Dedifferentiated amniotic fluid mesenchymal stem cell (primary cell): ENCODE results near the gene TOR1A.
A peak's percentile ranks its signal among the peaks of the same experiment; 100 is the strongest.
"Not testable (repeated sequence)": the region's sequence is repeated elsewhere in the genome, so short reads cannot be mapped to it uniquely, and the experiment has no call there.

Experiments
- DNase-seq: peaks from one replicate; pipeline ENCODE4 v3.0.0-alpha.2; 2016; ENCODE audit errors: extremely low spot score

Gene TOR1A

DNA sequence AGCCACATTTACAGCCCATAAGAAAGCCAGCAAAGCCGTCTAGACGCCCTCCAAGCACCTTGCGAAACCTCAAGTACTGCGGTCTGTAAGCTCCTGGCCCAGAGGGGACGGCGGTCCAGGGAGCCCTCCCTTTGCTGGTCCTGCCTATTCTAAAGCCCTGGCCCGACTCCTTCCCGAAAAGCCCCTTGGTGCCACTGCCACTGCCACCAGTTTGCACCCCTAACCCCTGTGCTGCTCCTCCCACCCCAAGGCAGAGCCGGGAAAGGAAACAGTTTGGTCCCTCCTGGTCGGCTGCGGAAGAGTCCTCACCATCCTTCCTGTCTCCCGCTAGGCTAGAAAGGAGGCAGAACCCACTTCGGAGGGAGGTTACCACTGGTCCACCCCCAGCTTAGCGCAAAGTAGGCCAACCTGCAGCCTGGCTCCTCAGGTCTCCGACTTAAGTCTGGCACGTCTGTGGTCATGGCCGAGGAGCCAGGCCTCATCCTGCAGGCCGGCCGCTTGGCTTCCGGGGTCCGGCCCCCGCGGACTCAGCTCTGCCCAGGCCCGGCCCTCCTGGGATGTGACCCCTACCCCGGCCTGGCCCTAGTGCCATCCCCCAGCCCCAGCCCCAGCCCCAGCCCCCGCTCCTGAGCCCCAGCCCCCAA is 916 bp downstream of the TOR1A start:
- no peak for DNase-seq

DNA sequence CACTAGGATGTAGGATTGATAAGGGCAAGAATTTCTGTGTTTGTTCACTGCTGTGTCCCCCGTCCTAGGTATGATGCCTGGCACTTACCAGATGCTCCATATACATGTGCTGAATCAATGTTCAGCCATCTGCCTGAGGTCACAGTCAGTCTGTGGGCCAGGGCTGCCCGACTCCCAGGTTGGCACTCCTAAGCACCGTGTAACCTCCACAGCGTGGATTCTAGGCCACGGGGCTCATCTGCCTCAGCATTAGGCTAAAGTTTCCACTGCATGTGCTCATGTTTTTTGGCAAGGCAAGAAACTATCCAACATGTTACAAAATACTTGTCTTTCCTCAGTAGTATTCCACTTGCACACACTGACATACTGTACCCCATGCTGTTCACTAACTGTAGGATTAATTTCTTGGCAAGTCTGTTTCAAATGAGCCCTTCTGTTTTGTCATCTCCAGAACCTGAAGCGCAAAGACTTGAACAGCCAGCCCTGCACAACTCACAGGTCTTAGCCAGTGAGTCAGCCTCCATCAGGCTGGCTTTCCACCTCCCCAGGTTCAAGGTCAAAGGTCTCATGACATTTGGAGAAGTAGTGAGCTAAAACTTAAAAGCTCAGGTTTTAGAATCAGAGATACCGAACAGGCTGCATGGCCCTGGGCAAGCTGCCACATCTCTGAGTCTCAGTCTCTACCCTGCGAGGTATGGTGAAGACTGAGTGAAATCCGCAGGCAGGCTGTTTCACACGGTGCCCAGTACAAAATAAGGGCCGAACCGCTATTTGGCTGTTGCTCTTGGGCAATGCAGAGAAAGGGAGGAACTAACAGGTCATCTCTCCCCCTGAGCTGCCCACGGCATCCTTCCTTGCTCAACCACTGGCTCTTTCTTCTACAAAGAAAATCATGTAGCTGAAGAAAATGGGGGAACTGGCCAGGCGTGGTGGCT is 7.2 kb downstream of the TOR1A start:
- DNase-seq, result no peak

DNA sequence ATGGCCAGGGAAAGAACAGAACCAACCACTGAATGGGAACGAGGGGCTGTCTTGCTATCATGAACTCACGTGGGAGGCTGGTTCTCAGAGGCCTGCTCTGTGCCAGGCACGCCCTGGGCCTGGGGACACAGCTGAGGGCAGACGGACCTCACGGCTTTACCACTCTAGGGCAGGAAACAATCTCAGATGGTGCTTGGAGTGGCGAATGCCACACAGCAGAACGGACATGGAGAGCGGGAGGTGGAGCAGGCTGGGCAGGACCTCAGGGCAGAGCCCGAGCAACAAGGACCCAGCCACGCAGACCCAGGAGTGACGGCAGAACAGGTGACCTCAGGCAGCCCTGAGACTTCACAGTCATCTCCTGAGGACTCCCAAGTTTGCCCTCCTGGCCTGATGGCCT is 8.7 kb downstream of the TOR1A start:
- DNase-seq, result no peak

DNA sequence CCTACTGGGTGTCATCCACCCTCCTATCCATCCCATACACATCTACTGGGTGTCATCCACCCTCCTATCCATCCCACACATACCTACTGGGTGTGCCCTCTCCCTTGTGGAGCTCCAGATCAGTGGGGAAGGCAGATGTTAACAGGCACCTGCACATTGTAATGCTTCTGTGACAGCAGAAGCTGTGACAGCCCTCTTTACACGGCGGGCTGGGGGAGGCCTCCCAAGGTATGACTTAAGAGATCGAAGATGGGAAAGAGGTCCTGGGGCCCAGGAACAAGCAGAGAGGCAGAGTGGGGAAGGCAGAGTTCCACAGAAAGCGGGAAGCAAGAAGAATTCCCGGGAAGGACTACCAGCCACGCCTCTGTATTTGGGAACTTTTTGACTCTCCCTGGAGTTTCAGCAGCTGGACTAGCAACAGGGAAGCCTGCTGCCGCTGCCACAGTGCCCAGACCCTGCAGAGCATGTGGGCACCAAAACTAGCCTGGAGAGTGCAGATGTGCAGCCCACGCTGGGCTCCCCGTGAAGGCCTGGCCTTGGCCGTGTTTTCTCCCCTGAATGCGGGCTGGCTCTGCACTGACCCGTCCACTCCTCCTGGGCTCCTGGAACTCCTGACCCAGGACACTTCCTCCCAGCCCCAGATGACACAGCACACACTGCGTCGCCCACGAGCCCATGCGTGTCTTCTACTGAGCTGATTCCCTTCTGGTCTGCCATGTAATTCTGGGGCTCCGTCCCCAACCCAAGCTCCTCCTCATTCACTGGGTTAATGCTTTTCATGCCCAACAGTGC is 9.3 kb downstream of the TOR1A start:
- no peak for DNase-seq

- no peak for DNase-seq
Measured at GRCh38 chr9:129813661-129814060, 10.3 kb downstream of the TOR1A start.

DNA sequence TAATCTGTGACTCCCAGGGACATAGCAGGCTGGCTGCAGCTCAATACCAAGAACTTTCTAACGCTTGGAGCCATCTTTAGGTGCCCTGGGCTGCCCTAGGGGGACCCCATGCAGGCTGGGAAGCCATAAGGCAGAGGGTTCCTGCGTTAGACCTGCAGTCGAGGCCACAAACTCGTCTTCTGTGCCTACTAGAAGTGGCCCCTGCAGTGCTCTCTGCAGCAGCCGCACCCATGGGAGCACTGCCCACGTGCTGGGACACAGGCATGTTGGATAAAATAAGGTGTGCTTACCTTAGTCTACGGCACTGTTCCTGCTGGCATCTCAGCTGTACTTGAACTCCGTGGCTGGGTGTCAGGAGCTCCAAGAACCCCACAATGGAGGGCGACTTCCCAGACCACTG is 11.6 kb downstream of the TOR1A start:
- no peak for DNase-seq

GRCh38 chr9:129811967-129812363 is 12.0 kb downstream of the TOR1A start:
- no peak for DNase-seq

DNA sequence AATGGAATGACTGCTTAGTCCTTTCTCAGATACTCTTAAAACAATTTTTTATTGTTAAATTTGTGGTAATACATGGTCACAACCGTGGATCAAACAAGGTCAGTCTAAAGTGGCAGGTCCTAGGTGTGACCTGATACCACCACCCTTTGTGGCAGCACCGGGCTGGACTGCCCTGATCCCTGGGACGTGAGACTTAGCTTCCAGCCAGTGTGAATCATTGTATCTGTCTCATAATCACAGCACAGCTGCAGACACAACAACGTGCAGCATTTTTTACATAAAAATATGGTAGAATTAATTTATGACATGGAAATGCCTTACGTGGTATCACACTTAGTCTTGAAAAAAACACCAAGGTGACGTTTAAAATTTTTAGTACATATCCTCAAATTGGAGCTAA is 13.1 kb downstream of the TOR1A start:
- DNase-seq, result no peak

GRCh38 chr9:129810116-129810515 is 13.8 kb downstream of the TOR1A start:
- no peak for DNase-seq

DNA sequence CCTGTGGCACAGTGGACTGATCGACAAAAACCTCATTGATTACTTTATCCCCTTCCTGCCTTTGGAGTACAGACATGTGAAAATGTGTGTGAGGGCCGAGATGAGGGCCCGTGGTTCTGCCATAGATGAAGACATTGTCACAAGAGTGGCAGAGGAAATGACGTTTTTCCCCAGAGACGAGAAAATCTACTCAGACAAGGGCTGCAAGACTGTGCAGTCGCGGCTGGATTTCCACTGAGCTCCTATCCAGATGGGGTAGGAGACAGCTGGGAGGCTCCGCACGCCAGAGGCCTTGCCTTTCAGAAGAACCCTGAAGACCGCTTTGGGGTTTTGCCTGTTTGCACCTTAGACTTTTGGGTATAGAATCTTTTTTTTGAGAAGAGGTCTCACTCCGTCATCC is 14.6 kb downstream of the TOR1A start:
- no peak for DNase-seq

DNA sequence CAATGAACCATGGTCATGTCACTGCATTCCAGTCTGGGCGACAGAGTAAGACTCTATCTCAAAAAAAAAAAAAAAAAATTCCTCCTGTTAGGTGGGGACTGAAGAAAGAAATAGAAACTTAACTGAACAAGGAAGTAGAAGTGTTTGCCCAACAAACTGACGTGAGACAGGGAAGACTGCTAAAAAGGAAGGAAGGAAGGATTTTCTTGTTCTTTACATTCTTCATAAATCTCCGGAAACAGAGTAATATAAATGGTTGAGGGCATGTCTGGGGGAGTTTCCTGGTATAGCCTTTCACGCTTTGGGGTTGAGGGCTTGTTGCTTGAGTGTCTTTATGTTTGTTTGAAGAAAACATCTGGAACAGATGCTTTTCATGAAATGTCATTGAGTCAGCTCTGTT is 17.9 kb downstream of the TOR1A start:
- DNase-seq, result no peak

GRCh38 chr9:129803676-129804060 is 20.3 kb downstream of the TOR1A start:
- DNase-seq, result no peak

DNA sequence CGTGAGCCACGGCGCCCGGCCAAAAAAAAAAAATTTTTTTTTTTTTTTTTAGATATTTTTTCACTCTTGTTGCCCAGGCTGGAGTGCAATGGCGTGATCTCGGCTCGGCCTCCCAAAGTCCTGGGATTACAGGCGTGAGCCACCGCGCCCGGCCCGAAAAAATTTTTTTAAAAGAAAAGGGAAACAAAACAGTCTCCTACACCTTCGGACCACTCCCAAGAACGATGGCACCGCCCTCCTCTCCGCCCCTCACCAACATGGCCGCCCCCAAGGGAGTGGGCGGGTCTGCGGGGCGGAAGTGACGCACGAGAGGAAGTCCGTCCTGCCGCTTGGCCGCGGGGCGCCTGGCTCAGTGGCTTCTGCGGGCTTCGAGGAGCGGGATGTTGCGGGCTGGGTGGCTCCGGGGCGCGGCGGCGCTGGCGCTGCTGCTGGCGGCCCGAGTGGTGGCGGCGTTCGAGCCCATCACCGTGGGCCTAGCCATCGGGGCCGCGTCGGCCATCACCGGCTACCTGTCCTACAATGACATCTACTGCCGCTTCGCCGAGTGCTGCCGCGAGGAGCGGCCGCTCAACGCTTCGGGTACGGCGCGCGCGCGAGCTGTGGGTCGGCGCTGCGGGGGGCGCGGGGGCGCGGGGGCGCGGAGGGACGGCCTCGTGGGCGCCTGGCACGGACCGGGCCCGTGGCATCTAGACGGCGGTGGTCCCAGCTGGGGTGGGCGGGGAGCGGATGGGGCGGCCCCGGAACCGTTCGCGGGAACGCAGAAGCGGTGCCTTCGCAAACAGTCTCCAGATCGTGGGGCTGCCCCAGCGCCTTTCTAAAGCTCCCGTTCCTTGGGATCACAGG is 20.9 kb downstream of the TOR1A start, which contains the start of gene TOR1B:
TOR1B (plus strand) TSS at position 352 of the 843 bp plus-strand sequence; CDS start at position 381, 29 bp downstream.
- peak; percentile 91 for DNase-seq

DNA sequence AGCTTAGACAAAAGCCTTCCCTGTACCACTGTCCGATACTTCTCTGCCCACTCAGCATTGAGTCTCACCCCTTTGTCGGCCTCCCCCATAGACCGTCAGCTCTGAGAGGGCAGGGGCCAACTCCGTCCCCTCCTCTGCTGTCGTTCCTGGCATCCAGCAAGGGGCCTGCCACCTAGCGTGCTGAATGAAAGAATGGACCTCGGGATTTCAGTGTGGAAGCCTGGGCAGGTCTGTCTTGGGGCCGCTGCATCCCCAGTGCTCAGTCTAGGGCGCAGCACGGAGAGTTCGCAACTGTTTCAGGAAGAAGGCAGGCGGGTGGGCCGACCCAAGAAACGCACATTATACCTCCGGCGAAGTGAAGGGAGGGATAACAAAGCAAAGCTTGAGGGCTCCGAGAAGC is 22.4 kb downstream of the TOR1A start:
- DNase-seq, result no peak

DNA sequence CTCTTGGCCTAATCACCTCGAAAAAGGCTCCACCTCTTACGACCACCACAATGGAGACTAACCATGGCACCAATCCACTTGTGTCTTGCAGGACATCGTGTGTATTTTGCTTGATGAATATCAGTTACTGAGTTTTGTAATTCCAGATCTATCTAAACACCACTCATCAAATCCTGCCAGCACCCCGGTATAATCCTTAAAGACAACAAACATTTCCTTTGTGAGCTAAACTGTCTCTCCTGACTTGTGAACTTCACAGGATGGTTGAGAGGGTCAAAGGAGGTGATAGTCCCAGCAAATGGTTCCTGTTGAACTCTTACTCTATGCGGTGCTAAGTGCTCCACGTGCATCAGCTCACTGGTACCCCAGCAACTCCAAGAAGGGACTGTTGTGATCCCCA is 25.0 kb downstream of the TOR1A start:
- no peak for DNase-seq

DNA sequence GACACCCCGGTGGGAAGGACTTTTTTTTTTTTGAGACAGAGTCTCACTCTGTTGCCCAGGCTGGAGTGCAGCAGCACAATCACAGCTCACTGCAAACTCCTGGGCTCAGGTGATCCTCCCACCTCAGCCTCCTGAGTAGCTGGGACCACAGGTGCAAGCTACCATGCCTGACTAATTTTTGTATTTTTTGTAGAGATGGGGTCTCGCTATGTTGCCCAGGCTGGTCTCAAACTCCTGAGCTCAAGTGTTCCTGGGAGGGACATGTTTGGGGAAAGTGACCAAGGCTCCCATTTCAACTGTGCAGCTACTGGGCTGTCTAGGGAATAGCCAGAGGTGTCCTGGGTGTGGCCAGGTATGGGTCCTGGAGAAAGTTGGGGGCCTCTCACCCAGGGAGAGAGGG is 27.9 kb downstream of the TOR1A start:
- not testable (repeated sequence) for DNase-seq

DNA sequence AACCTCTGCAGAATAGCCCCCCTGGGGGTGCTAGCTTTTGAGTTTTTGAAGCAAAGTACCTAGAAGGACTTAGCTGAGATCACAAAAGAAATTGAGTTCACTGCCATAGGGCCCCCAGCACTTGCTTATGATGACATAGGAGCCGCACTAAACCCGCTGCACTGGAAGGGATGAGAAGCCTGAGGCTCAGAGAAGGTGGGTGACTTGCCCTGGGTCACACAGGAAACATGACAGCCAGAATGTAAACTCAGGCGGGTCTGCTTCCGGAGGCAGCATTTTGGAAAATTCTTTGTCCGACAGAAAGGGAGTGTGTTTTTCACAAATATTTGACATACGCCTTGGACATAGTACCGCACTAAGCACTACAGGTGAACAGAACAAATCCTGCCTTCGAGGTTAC is 29.4 kb downstream of the TOR1A start:
- DNase-seq, result no peak

GRCh38 chr9:129786481-129786880 is 37.5 kb downstream of the TOR1A start:
- DNase-seq, result no peak

- DNase-seq, result no peak
Measured at GRCh38 chr9:129785866-129786265, 38.1 kb downstream of the TOR1A start.

GRCh38 chr9:129784970-129785369 is 39.0 kb downstream of the TOR1A start:
- not testable (repeated sequence) for DNase-seq
